ENCODE measurements around the gene NECTIN4. TPM values are rescaled to one million over a fixed set of nuclear protein-coding genes. Genes with fewer than 3 reads are reported as not detected.

The NECTIN4 gene
- polyA plus RNA-seq, 1 of the 3 experiments (the other 2 are of a cell fraction): 0.59 TPM

DNA sequence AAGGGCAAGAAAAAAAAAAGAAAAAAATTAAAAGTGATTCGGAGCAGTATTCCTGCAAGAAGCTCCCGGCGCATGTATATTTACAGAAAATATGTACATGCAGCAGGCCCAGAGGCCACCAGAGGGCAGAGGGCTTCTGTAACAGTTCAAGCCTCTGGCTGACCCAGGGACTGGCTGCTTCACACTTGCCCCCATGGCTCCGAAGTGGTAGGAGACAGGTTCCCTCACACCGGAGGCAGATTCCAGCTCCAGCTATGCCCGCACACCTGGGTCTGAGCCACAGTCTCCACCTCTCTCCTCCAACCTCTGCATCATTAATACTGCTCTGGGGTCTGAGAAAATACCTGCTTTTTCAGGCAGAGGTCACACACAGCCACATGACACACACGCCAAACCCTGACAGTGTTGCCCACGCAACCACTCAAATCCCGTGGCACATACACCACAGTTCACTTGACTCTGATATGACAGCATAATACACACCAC is 17.4 kb downstream of the NECTIN4 start:
- WGBS (ENCODE audit: low lambda C conversion rate): 85% methylated on average over 9 of the region's 9 CpGs
- Histone ChIP-seq H3K27ac (ENCODE audit: low read depth in 2 of 2, low read length in 1 of 2) (no peak overlapping the region), H3K4me2 (no peak overlapping the region), H3K27me3 (ENCODE audit: insufficient read depth) (no peaks in the 10 kb centered on the region), H3K4me3 (ENCODE audit: low read depth in 2 of 2, low read length in 1 of 2) (no peak overlapping the region), H4K20me1 (ENCODE audit: insufficient read depth) (no peaks in the 10 kb centered on the region), H3K9me2 (no peaks in the 10 kb centered on the region), H3K9me3 (no peaks in the 10 kb centered on the region), H3K9ac (no peak overlapping the region), H3K79me2 (ENCODE audit: insufficient read depth) (no peaks in the 10 kb centered on the region), H3K4me1 (ENCODE audit: control insufficient read depth in 1 of 2, insufficient read depth in 2 of 2, low read depth in 1 of 2, low read length in 1 of 2) (no peaks in the 10 kb centered on the region), H3F3A (replicated peaks; ENCODE audit: insufficient read depth) (no peaks in the 10 kb centered on the region), H2AFZ (ENCODE audit: low read depth) (no peak overlapping the region), H3K36me3 (replicated peaks in 1 of 2; ENCODE audit: control insufficient read depth in 1 of 2, insufficient read depth in 2 of 2, low read length in 1 of 2) (no peaks in the 10 kb centered on the region)
- TF ChIP-seq, protein P1, sequence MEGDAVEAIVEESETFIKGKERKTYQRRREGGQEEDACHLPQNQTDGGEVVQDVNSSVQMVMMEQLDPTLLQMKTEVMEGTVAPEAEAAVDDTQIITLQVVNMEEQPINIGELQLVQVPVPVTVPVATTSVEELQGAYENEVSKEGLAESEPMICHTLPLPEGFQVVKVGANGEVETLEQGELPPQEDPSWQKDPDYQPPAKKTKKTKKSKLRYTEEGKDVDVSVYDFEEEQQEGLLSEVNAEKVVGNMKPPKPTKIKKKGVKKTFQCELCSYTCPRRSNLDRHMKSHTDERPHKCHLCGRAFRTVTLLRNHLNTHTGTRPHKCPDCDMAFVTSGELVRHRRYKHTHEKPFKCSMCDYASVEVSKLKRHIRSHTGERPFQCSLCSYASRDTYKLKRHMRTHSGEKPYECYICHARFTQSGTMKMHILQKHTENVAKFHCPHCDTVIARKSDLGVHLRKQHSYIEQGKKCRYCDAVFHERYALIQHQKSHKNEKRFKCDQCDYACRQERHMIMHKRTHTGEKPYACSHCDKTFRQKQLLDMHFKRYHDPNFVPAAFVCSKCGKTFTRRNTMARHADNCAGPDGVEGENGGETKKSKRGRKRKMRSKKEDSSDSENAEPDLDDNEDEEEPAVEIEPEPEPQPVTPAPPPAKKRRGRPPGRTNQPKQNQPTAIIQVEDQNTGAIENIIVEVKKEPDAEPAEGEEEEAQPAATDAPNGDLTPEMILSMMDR (IDR thresholded peaks at IDR 0.05): peak; percentile 65
- no peak for TF ChIP-seq MEF2A (IDR thresholded peaks at IDR 0.05; ENCODE audit: borderline replicate concordance, low read depth)
- TF ChIP-seq RAD21 (IDR thresholded peaks at IDR 0.05; ENCODE audit: low read length): peak; percentile 49
- TF ChIP-seq EP300 (IDR thresholded peaks at IDR 0.05; ENCODE audit: borderline replicate concordance in 1 of 2, low read depth in 1 of 2, low read length in 1 of 2): no peak
- TF ChIP-seq SMC3 (IDR thresholded peaks at IDR 0.05; ENCODE audit: low read depth, low read length): peak; percentile 58
- peak; percentile 76 for DNase-seq
- ChIA-PET CTCF (interaction anchor here (0.6 to 22.7 kb wide), 13 partner anchors 10 to 310 kb away, joined by 3 to 198 read pairs (median 3); partner anchors contain the start of genes KLHDC9 and TSTD1), POLR2A (no interaction called here)

DNA sequence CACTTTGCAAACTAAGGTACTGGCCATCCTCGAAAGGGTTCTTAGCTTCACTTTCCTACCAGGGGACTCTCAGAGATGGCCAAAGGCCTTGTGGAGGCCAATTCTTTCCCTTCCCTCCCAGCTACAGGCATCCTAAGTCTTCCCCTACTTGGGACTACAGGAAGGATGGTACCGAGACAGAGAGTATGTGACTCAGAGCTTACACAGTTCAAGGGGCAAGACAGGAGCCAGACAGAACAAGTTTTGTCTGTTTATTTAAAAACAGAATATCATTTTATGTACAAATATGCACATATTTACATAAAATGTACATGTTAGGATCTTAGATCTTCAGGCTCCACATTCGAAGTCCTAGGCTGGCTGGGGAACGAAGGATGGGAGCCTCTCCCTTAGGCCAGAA is 18.6 kb downstream of the NECTIN4 start:
- Histone ChIP-seq H3K9ac (no peak overlapping the region), H3K27me3 (ENCODE audit: insufficient read depth) (no peaks in the 10 kb centered on the region), H3K27ac (ENCODE audit: low read depth in 2 of 2, low read length in 1 of 2) (no peak overlapping the region), H3F3A (replicated peaks; ENCODE audit: insufficient read depth) (no peaks in the 10 kb centered on the region), H2AFZ (ENCODE audit: low read depth) (no peak overlapping the region), H4K20me1 (ENCODE audit: insufficient read depth) (no peaks in the 10 kb centered on the region), H3K9me3 (no peaks in the 10 kb centered on the region), H3K9me2 (no peaks in the 10 kb centered on the region), H3K4me2 (no peak overlapping the region), H3K4me1 (ENCODE audit: control insufficient read depth in 1 of 2, insufficient read depth in 2 of 2, low read depth in 1 of 2, low read length in 1 of 2) (no peaks in the 10 kb centered on the region), H3K79me2 (ENCODE audit: insufficient read depth) (no peaks in the 10 kb centered on the region), H3K36me3 (replicated peaks in 1 of 2; ENCODE audit: control insufficient read depth in 1 of 2, insufficient read depth in 2 of 2, low read length in 1 of 2) (no peaks in the 10 kb centered on the region), H3K4me3 (ENCODE audit: low read depth in 2 of 2, low read length in 1 of 2) (no peak overlapping the region)
- ChIA-PET POLR2A (no interaction called here), CTCF (interaction anchor here (0.9 to 22.7 kb wide), 5 partner anchors 11 to 311 kb away, joined by 3 to 198 read pairs (median 4); partner anchors contain the start of genes KLHDC9 and NECTIN4)
- no peak for DNase-seq
- TF ChIP-seq JUND (IDR thresholded peaks at IDR 0.05): no peak
- TF ChIP-seq, protein P2, sequence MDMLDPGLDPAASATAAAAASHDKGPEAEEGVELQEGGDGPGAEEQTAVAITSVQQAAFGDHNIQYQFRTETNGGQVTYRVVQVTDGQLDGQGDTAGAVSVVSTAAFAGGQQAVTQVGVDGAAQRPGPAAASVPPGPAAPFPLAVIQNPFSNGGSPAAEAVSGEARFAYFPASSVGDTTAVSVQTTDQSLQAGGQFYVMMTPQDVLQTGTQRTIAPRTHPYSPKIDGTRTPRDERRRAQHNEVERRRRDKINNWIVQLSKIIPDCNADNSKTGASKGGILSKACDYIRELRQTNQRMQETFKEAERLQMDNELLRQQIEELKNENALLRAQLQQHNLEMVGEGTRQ (IDR thresholded peaks at IDR 0.05; ENCODE audit: borderline replicate concordance, low read depth, low read length): no peak
- no peak for TF ChIP-seq POLR2AphosphoS5 (IDR thresholded peaks at IDR 0.05; ENCODE audit: low read depth, low read length)
- no peak for TF ChIP-seq MEF2A (IDR thresholded peaks at IDR 0.05; ENCODE audit: borderline replicate concordance, low read depth)
- TF ChIP-seq, protein P3, sequence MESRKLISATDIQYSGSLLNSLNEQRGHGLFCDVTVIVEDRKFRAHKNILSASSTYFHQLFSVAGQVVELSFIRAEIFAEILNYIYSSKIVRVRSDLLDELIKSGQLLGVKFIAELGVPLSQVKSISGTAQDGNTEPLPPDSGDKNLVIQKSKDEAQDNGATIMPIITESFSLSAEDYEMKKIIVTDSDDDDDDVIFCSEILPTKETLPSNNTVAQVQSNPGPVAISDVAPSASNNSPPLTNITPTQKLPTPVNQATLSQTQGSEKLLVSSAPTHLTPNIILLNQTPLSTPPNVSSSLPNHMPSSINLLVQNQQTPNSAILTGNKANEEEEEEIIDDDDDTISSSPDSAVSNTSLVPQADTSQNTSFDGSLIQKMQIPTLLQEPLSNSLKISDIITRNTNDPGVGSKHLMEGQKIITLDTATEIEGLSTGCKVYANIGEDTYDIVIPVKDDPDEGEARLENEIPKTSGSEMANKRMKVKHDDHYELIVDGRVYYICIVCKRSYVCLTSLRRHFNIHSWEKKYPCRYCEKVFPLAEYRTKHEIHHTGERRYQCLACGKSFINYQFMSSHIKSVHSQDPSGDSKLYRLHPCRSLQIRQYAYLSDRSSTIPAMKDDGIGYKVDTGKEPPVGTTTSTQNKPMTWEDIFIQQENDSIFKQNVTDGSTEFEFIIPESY (IDR thresholded peaks at IDR 0.05; ENCODE audit: borderline replicate concordance, low read depth): no peak
- no peak for TF ChIP-seq CHD2 (IDR thresholded peaks at IDR 0.05; ENCODE audit: low read length, partially characterized antibody)
- WGBS (ENCODE audit: low lambda C conversion rate): 80% methylated on average over 4 of the region's 4 CpGs

Data from SK-N-SH (cell line).